HT-29 (cell line): ENCODE results near the gene IQGAP2. TPM values are rescaled to one million over a fixed set of nuclear protein-coding genes. Genes with fewer than 3 reads are reported as not detected.
A peak's percentile ranks its signal among the peaks of the same experiment; 100 is the strongest.
"Not testable (repeated sequence)": the region's sequence is repeated elsewhere in the genome, so short reads cannot be mapped to it uniquely, and the experiment has no call there.

Experiments
- DNase-seq: peaks from one replicate; pipeline ENCODE4 v3.0.0-alpha.2; 2015; ENCODE audit warnings: low spot score
- total RNA-seq: library from RNA; depleted of rRNA; stranded (reverse); fragments of >200 nt; shearing (Covaris generic); gene quantifications from 2 replicates; pipeline ENCODE4 v1.2.3, GENCODE V29; 2014

Gene IQGAP2
- total RNA-seq, 1 experiment from 2014 or later: 18.6 TPM

DNA sequence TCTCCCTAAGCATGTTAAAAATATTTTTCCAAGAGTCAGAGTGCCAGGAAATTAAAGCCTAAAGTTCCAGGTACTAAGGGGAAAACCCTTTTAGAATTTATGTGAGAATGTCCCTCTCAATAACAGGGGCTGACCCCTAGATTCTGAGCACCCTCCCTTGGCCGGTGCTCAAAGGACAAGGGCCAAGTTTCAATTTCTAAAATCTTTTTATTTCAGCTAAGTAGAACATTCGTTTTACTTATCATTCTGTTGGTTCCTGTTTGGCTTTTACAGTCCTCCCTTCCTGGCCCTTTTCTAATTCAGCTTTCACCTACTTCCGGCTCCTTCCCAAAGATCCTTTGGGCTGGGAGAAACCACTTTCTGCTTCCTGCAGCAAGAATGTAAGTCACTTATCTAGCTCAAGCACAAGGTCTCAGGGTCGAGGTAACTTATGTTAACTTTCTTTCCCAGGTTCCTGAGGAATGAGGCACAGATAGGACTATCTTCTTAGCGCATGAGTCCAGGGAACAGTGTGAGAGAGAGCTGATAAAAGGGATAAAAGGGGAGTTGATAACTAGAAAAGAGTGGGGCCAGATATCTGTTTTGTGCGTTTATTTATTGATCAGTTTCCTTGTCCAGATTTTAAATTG, 254.7 kb downstream of the IQGAP2 start:
- DNase-seq: no peak

DNA sequence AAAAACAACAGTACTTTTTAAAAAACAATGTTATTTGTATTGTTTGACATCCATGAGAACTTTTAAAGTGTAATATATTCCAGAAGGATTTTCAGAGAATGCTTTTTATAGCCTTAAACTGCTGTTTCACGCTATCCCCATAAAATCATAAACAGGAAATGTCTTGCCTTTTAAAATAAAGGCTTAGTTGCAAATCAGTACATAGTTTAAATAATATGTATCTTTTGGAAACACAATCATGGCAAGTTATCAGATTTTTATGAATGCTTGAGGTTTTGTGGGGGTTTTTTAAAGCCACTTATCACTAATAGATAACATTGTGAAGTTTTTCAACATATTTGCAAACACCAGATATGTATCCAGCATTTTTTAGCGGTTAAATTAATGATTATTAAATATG, 257.3 kb downstream of the IQGAP2 start:
- DNase-seq: no peak

DNA sequence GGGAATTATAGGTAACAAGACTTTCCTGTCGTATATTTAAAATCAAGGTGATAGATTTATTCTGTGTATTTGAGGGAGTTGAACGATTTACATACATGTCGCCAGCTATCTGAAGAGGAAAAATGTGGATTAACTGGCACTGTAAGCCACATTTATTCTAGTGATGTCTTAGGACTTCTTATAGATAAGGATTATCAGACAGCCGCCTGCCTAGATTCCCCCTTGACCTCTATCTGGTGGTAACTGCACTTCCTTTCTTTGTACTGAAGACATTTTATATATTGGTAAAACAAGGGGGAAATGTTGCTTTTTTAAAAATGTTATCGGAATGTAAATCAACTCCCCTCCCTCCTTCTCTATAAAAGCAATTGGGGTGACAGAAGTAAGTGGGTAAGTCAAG, 259.4 kb downstream of the IQGAP2 start:
- no peak for DNase-seq

DNA sequence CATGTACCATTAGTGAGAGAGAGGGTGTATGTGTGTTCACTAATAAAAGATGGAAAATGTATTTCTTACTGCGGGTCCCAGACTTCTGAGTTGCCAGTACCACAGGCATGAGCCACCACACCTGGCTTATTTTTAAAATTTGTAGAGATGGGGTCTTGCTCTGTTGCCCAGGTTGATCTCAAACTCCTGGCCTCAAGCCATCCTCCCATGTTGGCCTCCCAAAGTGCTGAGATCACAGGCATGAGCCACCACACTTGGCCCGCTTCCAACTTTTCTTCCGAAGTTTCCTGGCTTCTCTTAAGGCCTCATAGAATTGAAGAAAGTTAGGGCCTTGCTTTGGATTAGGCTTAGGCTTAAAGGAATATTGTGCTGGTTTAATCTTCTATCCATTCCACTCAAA, 260.5 kb downstream of the IQGAP2 start:
- DNase-seq: no peak

DNA sequence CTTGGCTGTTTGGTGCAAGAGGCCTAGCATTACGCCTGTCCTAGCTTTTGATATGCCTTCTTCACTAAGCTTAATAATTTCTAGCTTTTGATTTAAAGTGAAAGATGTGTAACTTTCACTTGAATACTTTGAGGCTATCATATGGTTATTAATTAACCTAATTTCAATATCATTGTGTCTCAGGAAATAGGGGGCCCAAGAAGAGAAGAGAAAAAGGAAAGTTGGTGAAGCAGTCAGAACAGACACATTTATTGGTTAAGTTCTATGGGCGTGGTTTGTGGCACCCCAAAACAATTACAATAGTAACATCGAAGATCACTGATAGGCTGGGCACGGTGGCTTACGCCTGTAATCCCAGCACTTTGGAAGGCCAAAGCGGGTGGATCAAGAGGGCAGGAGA, 261.0 kb downstream of the IQGAP2 start:
- DNase-seq: no peak

DNA sequence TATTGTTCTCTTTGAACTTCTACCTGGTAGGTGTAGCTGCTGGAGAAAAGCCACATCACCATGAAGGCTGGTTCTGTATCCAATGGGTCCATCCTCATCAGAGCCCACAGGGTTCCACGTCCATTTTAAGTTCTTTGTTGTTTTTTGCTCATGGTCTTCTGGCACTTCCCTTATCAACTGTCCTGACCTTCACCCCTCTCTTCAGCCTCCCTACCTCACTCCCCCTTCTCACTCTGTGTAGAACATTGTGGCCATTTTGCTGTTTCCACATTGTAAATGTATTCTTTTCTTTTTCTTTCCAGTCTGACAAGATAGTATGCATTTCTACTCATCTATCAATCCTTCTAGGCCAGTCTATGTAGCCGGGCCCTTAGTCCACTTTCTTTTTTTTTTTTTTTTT, 264.4 kb downstream of the IQGAP2 start:
- no peak for DNase-seq

DNA sequence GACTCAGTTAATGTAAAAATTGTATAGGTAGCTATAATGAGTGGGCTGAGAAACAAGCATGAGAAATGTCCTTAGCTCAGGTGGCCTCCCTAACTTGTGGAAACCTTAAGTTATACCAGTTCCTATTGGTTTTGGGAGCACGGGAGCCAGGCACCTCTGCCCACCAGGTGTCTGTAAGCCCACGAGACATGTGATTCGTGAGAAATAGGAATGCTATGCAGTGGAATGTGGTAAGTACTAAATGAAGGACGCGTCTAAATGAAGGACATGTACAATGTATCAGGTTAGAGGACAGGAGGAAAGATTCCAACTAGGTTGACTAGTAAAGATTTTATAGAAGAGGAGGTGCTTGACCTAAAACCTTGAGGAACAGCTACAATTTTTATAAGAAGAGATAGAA, 266.2 kb downstream of the IQGAP2 start:
- DNase-seq: no peak

DNA sequence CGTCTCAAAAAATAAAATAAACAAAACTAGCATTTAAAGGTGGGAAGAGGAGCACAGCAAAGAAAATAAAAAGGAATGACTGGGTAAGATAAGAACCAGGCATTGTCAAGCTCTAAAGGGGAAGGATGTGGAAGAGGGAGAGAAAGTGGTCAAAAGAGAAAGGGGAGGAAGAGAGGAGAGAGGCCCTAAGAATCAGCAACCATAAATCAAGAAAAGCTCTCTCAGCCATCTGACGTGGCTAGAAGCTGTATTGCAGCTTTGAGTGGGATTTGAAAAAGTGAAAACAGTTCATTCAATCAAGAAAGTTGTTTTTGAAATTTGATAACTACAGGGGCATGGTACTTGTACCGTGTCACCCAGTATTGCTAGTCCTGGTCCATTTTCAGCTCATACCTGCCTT, 267.4 kb downstream of the IQGAP2 start:
- DNase-seq: no peak

DNA sequence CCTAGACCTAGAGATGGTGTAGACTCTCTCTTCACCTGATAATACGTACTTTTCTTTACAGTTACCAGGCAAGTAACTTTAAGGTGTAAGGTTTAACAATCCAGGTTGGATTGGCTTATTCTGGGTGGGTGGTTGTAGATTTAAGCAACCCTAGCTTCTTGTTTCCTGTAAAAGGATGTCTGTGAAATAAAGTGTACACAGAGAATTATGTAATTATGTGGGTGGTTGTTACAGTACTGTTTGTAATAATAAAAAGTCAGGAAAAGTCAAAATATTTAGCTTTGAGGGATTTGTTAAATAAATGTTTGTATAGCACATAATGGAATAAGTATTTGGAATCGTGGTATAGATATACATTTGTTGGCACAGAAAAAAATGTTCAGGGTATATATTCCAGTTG, 269.2 kb downstream of the IQGAP2 start:
- no peak for DNase-seq

DNA sequence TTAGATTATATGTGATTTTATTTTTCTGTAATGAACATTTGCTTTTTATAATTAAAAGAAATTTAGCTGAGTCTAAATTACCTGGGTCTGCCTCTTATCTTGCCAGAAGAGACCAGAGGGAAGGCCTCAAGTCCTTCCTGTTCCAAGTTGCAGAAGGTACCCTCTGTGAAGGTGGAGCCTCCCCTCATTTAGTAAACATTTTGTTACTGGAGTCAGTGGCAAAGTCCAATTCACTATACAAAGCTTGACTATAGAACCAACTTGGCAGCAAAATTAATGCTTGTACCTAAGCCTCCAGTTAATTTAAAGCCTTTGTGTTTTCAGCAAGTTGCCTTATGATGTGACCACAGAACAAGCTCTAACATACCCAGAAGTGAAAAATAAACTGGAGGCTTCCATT, 270.0 kb downstream of the IQGAP2 start:
- DNase-seq: no peak

DNA sequence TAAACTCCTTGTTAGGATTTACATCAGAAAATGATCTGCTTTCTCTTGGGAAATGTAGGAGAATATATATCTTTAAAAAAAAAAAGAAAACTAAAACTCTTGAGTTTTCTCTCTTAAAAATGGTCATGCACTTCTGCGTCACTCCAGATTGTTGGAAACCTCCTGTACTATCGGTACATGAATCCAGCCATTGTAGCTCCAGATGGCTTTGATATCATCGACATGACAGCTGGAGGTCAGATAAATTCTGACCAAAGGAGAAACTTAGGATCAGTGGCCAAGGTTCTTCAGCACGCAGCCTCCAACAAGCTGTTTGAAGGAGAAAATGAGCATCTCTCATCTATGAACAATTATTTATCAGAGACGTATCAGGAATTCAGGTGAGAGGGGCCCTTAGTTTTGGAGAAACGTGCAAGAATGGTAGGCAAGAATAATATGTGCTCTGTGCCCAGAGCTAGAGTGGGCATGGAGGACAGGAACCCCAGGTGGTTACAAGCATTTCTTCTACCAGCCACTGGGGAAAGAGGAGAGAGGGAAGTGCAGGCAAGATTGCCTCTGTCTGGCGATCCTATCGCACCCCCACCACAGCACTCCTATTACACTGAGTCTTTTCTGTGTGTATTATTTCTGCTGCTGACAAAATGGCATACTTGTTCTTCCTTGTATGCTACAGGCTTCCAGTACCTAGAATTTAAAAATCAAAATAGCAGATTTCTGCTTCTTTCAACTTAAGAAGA, 271.4 kb downstream of the IQGAP2 start:
- DNase-seq: no peak

DNA sequence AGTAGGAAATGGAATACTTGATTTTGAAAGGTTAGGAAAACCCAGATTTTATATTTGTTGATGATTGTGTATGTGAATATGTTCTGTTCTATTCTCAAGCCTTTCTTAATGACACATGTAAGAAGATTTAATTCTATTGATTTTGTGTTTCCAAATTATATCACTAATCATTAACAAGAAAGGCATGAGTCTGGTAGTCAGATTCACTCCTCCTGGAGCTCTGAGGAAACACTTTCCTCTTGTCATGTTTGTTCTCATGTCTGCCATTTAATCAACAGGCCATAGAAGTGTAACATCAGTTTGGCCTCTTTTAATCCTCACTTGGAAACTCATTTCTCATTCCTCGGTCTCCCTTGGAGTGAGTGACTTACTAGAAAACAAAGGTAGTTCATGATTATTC, 272.3 kb downstream of the IQGAP2 start:
- DNase-seq: no peak

DNA sequence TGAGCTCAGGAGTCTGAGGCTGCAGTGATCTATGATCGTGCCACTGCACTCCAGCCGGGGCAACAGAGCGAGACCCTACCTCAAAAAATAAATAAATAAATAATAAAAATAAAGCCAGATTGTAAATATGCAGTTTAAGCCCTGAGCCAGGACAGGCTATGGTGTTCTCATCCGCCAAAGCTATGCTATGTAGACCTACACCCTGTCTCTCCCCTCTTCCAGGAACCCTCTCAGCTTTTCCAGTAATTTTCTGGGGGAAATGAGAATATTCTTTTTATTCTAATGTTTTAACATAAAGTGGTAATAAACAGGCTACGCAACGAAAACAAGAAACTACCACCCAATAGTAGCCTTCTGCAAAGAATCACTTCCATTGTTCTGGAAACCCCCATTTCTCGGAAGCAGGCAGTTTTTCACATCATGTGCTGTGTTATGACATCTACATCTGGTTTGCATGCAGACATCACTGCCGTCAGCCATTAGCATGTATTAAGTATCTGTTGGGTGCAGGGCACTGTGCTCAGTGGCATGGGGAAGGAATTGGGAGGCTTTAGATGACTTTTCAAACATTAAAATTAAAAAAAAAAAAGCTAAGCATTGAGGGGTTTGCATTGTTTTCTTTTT, 274.9 kb downstream of the IQGAP2 start:
- DNase-seq: no peak

DNA sequence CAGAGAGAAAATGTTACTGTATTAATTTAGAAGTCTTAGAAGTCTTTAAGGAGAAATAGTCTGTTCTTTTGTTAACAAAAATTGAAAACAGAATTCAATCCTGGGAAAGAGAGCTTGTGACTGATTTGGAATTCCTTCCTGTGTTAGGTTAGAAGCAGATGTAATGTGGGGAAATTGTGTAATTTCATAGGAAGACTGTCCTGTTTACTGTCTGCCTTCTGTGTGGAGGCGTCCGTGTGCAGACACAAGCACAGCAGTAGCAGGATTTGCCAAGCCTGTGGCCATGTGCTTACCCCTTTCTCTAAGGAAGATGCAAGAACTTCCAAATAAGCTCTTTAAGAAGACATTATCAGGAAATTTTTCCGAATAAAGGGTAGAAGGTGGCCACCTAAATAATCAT, 276.1 kb downstream of the IQGAP2 start:
- no peak for DNase-seq

DNA sequence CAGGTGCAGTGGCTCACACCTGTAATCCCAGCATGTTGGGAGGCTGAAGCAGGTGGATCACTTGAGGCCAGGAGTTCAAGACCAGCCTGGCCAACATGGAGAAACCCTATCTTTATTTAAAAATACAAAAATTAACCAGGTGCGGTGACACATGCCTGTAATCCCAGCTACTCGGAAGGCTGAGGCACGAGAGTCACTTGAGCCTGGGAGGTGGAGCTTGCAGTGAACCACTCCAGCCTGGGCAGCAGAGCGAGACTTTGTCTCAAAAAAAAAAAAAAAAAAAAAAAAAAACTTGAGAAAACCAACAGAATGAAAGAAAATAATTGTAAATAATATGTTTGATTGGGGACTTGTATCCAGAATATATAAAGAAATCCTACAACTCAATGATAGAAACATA, 277.7 kb downstream of the IQGAP2 start:
- DNase-seq: not testable (repeated sequence)

DNA sequence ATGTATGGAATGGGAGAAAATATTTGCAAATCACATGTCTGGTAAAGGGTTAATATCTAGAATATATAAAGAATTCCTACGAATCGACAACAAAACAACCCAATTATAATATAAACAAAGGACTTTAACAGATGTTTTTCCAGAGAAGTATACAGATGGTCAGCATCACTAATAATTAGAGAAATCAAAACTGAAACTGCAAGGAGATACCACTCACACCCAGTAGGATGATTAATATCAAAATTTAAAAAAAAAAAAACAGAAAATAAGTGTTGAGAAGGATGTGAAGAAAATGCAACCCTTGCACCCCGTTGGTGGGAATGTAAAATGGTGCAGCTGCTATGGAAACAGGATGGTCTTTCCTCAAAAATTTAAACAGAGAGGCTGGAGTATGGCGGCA, 278.2 kb downstream of the IQGAP2 start:
- DNase-seq: no peak

DNA sequence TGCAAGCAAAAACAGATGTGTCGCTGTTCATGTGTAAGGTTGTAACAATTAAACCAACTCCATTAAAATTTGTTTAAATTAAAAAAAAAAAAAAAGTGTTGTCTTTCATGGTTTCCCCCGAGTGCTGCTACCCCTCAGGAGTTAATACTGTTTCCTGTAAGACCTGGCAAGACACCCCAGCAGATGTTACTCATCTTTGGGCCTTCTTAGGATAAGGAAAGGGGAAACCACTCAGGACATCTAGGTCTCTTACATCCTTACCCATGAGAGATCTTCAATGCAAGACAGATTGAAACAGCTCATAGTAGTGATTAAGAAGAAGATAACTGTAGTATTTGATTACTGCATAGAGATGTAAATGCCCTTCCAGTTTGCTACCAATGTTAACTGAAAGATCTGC, 279.3 kb downstream of the IQGAP2 start:
- no peak for DNase-seq

DNA sequence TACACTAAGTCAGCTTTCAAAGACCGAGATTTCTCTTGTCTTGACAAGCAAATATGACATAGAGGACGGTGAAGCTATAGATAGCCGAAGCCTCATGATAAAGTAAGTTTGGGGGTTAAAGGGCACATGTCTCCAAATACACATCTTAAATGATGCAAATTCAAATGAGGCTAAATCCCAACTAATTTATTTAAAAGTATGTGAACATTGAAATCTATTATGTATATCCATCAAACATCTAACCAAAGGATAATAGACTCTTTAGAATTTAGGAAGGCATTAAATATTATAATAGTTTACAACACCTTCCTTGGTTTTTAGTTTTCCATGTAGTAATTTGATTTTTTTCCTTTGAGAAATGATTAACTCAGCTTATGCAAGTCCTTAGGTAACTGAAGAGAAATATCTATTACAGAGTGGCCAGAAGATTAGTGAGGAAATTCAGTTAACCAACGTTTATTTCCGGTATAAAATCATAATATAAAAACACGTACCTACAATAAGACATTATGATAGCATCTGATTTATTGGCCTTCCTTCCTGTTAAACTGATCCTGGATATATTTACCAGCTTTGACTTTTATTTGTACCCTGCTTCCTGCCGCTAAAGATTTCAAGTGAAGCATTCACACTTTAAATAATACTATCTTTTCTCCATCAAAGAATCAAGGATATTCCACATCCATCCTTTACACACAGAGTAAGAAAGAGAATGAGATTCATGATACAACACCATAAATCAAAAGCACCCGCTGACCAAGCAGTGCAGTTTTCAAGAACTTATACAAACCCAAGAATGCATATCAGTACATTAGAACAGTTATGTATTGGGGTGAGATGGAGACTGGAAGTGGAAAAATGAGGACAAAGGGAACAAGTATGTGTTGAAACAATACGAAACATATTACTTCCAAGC, 281.0 kb downstream of the IQGAP2 start:
- DNase-seq: no peak

DNA sequence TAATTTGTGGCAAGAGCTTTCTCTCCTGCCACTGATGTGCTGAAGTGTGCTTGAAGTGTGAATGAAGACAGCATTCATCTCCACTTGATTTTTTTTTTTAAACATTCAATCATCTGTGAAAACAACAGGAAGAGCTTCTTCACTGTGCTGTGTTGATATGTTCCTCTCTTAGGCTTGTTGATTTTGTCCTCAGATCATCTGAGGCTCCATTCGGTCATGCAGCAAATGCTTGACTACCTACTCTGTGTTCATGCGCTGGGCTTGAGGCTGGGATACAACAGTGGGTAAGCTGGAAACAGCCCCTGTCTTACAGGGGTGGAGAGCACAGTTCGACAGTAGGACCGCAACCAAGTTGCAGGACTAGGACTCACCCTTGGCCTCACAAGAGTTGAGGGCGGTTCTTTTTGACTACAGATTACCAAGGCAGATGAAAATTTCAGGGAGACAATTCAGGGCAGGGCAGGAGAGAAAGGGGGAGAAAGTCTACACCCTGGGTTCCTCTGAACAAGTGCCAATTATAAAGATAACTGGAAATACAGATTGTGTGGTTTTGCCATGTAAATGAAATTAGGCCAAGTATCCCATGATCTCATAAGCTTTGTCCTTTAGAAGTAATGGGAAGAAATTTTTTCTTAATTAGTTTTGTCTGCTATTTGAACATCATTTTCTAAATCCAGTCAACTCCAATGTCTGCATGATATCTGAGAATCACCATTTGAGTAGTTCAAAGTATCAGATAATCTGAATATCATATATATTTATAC, 281.9 kb downstream of the IQGAP2 start:
- peak; percentile 68 for DNase-seq

DNA sequence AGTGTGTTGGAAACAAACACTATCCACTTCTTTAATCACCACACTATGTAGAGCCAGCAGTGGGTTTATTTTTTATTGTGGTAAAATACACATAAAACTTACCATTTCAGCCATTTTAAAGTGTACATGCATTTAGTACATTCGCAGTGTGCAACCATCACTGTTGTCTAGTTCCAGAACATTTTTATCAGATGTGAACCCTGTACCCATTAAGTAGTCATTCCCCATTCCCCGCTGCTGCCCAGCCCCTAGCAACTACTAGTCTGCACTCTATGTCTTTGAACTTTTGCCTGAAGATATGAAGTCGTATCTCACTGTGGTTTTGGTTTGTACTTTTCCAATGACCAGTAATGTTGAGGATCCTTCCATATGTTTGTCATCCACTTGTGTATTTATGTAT, 282.6 kb downstream of the IQGAP2 start:
- DNase-seq: peak; percentile 52

DNA sequence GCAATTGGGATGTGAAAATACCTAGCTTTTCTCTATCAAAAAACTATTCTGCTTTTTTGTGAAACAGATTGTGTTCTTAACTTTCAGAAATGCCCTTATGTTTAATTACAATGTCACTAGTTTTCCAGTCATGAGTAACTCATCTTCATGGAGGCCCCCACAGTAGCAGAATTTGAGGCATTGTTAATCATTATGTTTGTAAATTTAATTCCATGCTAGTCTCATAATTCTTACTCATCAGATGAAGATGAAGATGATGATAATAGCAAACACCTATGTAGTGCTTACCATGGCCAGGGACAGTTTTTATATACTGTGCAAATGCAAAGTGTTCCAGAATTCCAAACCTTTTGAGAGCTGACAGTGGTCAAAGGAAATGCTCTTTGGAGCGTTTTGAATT, 285.1 kb downstream of the IQGAP2 start:
- no peak for DNase-seq
